Brain microvascular endothelial cell (primary cell): Measurements from ENCODE around the gene MTFR1L.

Source experiments
- DNase-seq: peaks from one replicate; pipeline ENCODE4 v3.0.0-alpha.2; 2020
- H3K27ac ChIP-seq: fragments of 250-450 bp; sonication (Bioruptor Pico); 2 replicates; pipeline ENCODE4 v1.5.1; 2020; ENCODE audit warnings: mild to moderate bottlenecking, moderate library complexity
- H3K27me3 ChIP-seq: fragments of 250-450 bp; sonication (Bioruptor Pico); replicated peaks from 2 replicates; pipeline ENCODE4 v1.5.1; 2020; ENCODE audit warnings: mild to moderate bottlenecking
- H3K36me3 ChIP-seq: fragments of 250-450 bp; sonication (Bioruptor Pico); replicated peaks from 2 replicates; pipeline ENCODE4 v1.5.1; 2020; ENCODE audit warnings: mild to moderate bottlenecking
- H3K4me3 ChIP-seq: 2 replicates; pipeline ENCODE4 v1.5.1; 2011; ENCODE audit warnings: low read depth, mild to moderate bottlenecking, control low read depth, low read length, moderate library complexity
- in situ Hi-C: cut with HindIII; loops from 2 replicates; pipeline ENCODE4 v1.10.0; 2017; ENCODE audit warnings: low sequenced_read_pairs, low pct_ligation_motif_present
- TF ChIP-seq, protein P1 (sequence below): IDR thresholded peaks from 2 replicates; pipeline ENCODE4 v1.5.1; 2011; ENCODE audit warnings: low read depth, mild to moderate bottlenecking, moderate library complexity, low read length, control low read depth, inconsistent platforms; ENCODE audit errors: missing control alignments

Gene MTFR1L

DNA sequence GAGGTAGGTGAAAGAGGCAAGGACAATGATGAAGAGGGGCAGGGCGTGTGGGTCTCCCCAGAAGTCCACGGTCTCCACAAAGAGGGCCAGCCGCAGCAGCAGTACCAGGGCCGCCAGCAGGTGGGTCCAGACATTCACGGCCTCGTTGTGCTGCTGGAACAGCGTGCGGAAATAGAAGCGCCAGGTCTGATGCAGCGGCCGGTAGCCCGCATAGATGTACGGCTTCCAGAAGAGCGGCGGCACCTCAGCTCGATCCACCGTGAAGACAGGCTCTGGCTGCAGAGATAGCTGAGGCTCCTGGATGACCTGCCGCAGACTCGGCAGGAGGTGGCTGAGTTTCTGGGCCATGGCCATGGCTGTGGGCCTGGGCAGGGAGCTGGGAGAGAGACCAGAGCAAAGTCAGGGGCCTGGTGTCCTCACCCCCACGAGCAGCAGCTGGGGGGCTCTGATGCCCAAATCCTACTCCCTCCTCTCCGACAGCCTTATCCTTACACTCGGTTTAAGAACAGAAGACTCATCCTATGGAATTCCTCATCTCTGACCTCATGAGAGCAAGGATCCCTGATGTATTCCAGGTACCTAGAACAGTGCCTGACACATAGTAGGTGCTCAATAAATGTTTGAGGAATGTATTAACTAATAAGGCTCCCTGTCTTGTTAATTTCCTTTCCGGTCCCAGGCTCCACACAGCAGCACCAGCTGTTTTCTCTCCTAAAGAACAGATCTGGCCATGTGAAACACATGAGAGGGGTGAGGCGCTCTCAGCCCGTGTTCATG, 43.9 kb downstream of the MTFR1L start:
- TF ChIP-seq, protein P1, sequence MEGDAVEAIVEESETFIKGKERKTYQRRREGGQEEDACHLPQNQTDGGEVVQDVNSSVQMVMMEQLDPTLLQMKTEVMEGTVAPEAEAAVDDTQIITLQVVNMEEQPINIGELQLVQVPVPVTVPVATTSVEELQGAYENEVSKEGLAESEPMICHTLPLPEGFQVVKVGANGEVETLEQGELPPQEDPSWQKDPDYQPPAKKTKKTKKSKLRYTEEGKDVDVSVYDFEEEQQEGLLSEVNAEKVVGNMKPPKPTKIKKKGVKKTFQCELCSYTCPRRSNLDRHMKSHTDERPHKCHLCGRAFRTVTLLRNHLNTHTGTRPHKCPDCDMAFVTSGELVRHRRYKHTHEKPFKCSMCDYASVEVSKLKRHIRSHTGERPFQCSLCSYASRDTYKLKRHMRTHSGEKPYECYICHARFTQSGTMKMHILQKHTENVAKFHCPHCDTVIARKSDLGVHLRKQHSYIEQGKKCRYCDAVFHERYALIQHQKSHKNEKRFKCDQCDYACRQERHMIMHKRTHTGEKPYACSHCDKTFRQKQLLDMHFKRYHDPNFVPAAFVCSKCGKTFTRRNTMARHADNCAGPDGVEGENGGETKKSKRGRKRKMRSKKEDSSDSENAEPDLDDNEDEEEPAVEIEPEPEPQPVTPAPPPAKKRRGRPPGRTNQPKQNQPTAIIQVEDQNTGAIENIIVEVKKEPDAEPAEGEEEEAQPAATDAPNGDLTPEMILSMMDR, result no peak
- no peak for DNase-seq
- in situ Hi-C loops, result no loop called here
- peaks cover 4% of the 10 kb centered on the region for H3K36me3 ChIP-seq
- H3K27ac ChIP-seq, result no peak overlapping the region
- H3K27me3 ChIP-seq, result no peaks in the 10 kb centered on the region
- no peak overlapping the region for H3K4me3 ChIP-seq

DNA sequence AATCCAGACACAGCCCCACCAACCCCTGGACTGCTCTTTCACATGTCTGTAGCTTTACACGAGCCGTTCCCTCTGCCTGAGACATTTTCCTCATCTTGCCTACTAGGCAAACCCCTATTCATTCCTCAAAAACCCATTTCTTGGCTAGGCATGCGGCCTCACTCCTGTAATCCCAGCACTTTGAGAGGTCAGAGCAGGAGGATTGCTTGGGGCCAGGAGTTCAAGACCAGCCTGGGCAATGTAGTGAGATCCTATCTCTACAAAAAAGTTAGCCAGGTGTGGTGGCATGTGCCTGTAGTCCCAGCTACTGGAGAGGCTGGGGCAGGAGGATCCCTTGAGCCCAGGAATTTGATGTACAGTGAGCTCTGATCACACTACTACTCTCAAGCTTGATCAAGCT, 44.7 kb downstream of the MTFR1L start:
- H3K36me3 ChIP-seq, result peaks cover 4% of the 10 kb centered on the region
- no peak overlapping the region for H3K27ac ChIP-seq
- in situ Hi-C loops, result no loop called here
- H3K4me3 ChIP-seq, result no peak overlapping the region
- no peak for DNase-seq
- no peaks in the 10 kb centered on the region for H3K27me3 ChIP-seq
- TF ChIP-seq, protein P1, result no peak

DNA sequence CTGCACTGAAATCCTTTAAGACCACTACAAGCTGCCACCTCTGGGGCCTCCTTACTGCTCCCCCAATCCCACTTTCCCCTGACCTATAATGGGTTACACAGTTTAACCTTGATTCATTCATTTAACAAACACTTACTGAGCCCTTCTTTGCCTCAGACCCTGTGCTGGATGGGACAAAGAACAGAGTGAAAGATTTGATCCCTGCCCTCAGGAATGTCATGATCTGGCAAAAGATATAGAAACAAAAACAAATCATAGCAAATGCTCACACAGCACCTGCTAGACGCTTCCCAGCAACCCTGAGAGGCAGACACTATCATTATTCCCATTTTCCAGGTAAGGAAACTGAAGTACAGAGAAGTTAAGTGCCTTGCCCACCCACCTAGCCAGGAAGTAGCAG, 46.5 kb downstream of the MTFR1L start:
- no peaks in the 10 kb centered on the region for H3K27me3 ChIP-seq
- TF ChIP-seq, protein P1, result no peak
- no peak for DNase-seq
- no peak overlapping the region for H3K4me3 ChIP-seq
- in situ Hi-C loops, result no loop called here
- H3K36me3 ChIP-seq, result peaks cover 12% of the 10 kb centered on the region
- no peak overlapping the region for H3K27ac ChIP-seq

DNA sequence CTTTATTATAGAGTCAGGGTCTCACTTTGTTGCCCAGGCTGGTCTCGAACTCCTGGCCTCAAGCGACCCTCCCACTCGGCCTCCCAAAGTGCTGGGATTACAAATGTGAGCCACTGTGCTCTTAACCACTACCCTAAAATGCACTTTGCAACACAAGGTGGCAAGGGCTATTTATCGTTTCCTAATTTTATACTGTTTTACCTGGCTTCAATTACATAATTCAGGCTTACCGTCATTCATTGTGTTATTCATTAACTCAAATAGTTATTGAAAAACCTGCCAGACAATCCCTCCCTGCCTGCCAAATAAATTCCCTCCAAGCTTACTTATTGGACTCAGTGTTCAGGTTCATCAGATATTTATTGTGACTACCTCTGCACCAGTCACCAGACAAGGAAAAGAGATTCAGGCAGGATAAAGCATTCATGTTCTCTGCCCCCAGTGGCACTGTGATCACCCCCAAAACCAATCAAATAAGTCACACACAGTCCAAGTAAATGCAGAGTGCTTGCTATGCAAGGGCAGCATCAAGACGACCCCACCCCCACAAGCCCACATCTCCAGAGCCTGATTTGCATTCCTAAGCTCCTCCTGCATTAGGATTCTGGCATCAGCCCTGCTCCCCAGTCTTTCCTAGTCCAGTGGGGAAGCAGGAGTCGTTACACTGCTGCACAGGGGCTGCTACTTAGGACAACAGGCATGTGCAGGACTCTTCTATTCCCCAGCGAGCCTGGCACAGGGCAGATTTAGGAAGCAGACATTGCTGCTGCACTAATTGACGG, 47.6 kb downstream of the MTFR1L start:
- DNase-seq, result no peak
- no peak overlapping the region for H3K4me3 ChIP-seq
- H3K36me3 ChIP-seq, result peaks cover 12% of the 10 kb centered on the region
- in situ Hi-C loops, result no loop called here
- H3K27me3 ChIP-seq, result no peaks in the 10 kb centered on the region
- TF ChIP-seq, protein P1, result no peak
- H3K27ac ChIP-seq, result no peak overlapping the region

DNA sequence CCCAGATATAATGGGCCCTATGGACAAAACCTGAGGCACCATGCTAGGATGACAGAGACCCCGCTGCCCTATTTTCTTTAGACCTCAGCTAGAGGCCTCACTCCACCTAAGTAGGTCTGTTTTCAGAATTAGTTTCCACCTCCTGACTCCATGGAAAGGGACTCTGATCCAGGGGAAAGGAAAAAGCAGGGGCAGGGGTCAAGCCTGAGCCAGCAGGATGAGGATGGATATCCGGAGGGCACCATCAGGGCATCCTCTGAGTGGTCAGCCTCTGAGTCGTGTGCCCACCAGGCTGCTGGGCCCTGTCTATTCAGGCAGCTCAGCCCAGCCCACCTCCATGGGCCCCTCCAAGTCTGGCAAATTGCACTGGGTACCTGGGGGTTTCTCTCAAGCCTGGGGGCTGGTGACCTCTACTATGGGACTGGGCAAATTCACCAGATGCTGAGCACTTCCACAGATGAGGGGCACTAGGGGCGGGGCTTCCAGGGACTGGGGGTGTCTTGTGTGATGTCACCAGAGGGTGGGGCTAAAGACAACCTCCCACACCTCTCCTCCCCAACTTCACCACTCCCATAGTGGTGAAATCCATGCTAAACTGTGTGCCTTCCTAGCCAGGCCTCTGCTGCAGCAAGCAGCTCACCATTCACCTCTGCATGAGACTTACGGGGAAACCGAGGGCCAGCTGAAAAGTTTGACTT, 50.3 kb downstream of the MTFR1L start:
- DNase-seq, result no peak
- in situ Hi-C loops, result no loop called here
- TF ChIP-seq, protein P1, result no peak

More for the DNA sequence above, 50.3 kb downstream of the MTFR1L start:
- Histone ChIP-seq H3K4me3 (no peak overlapping the region), H3K27ac (no peak overlapping the region), H3K27me3 (no peaks in the 10 kb centered on the region), H3K36me3 (peaks cover 8% of the 10 kb centered on the region)
